Peyer's patch (tissue), 4 donors: ENCODE data around the gene LTF.

Experiments used
- POLR2A ChIP-seq, 2 donors: fragments of 450-650 bp; IDR thresholded peaks; one replicate each; pipeline ENCODE4 v1.5.1; 2017; ENCODE audit warnings: antibody characterized with exemption in 2 of 2, mild to moderate bottlenecking in 2 of 2, moderate library complexity in 2 of 2
- TF ChIP-seq, protein P1 (sequence below), 6 experiments: fragments of 450-650 bp in 4 of 6; fragments of 200-600 bp in 2 of 6; sonication (generic) in 1 of 6; IDR thresholded peaks; one replicate each; pipeline ENCODE4 v1.5.1; 2017 to 2019; ENCODE audit warnings: antibody characterized with exemption in 6 of 6, mild to moderate bottlenecking in 3 of 6, moderate library complexity in 1 of 6

DNA sequence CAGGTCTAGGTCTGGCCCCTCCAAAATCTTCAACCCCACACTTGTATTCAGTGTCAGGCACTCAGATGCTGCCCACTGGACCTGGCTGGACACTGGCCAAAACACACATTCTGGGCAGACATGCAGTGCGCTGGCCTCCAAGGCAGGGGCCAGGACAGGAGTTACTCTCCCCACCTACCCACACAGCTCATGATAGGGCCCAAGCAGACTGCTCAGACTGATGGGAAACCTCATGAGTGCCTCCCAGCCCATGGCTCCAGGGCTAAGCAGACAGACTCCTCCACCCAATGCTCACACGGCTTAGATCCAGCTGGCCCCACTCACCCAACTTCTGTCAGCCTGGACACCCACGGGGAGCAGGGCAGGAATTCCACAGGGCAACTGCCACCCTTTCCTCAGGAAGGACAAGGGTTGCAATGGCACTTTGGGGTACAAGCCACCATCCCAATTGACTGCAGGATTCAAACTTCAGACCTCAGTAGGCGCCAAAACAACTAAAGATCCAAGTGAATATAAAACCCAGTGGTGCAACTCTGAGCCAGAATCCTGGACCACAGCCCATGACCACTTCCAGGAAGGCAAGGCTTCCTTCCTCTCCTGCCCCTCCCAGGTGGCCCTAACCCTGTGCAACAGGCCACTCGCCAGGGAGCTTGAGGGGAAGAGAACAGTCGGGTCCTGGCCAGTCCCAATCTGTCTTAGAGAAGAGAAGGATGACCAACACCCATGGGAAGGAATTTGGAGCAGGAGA is 1.4 kb downstream of the LTF start:
- TF ChIP-seq, protein P1, sequence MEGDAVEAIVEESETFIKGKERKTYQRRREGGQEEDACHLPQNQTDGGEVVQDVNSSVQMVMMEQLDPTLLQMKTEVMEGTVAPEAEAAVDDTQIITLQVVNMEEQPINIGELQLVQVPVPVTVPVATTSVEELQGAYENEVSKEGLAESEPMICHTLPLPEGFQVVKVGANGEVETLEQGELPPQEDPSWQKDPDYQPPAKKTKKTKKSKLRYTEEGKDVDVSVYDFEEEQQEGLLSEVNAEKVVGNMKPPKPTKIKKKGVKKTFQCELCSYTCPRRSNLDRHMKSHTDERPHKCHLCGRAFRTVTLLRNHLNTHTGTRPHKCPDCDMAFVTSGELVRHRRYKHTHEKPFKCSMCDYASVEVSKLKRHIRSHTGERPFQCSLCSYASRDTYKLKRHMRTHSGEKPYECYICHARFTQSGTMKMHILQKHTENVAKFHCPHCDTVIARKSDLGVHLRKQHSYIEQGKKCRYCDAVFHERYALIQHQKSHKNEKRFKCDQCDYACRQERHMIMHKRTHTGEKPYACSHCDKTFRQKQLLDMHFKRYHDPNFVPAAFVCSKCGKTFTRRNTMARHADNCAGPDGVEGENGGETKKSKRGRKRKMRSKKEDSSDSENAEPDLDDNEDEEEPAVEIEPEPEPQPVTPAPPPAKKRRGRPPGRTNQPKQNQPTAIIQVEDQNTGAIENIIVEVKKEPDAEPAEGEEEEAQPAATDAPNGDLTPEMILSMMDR (IDR thresholded peaks at IDR 0.05) = no peak
- no peak for TF ChIP-seq POLR2A (IDR thresholded peaks at IDR 0.05)
